Progenitor cell of endocrine pancreas (in vitro differentiated cells): ENCODE results near the gene MRPL54. TPM values are rescaled to one million over a fixed set of nuclear protein-coding genes. Genes with fewer than 3 reads are reported as not detected.
"Not testable (repeated sequence)": the region's sequence is repeated elsewhere in the genome, so short reads cannot be mapped to it uniquely, and the experiment has no call there.

Experiments used
- DNase-seq: peaks from one replicate; pipeline ENCODE4 v3.0.0; 2021; ENCODE audit warnings: low spot score; ENCODE audit not compliant: unreplicated experiment
- H3K27ac Mint-ChIP-seq: 2 replicates; pipeline ENCODE4 v1.8.0; 2021; ENCODE audit warnings: mild to moderate bottlenecking, moderate library complexity, mixed read lengths
- H3K27me3 Mint-ChIP-seq: 2 replicates; pipeline ENCODE4 v1.8.0; 2021; ENCODE audit warnings: mixed read lengths
- H3K36me3 Mint-ChIP-seq: 2 replicates; pipeline ENCODE4 v1.8.0; 2022; ENCODE audit warnings: mixed read lengths; ENCODE audit not compliant: insufficient read depth
- H3K4me1 Mint-ChIP-seq: 2 replicates; pipeline ENCODE4 v1.8.0; 2021; ENCODE audit warnings: low read depth, mixed read lengths
- H3K4me3 Mint-ChIP-seq: 2 replicates; pipeline ENCODE4 v1.8.0; 2021; ENCODE audit warnings: low read depth, mild to moderate bottlenecking, moderate library complexity, mixed read lengths
- H3K9me3 Mint-ChIP-seq: 2 replicates; pipeline ENCODE4 v1.8.0; 2021; ENCODE audit warnings: low read depth, mixed read lengths
- total RNA-seq: library from RNA; stranded (reverse); gene quantifications from 2 replicates; pipeline ENCODE4 v1.2.1, GENCODE V29; 2021
- TF ChIP-seq, protein P1 (sequence below): fragments of 200-600 bp; sonication (generic); IDR thresholded peaks from one replicate; pipeline ENCODE4 v1.5.0; 2021; ENCODE audit warnings: antibody characterized with exemption, mild to moderate bottlenecking; ENCODE audit not compliant: unreplicated experiment

Gene MRPL54
- total RNA-seq, 1 donor from 2014 or later, result 39.8 TPM

DNA sequence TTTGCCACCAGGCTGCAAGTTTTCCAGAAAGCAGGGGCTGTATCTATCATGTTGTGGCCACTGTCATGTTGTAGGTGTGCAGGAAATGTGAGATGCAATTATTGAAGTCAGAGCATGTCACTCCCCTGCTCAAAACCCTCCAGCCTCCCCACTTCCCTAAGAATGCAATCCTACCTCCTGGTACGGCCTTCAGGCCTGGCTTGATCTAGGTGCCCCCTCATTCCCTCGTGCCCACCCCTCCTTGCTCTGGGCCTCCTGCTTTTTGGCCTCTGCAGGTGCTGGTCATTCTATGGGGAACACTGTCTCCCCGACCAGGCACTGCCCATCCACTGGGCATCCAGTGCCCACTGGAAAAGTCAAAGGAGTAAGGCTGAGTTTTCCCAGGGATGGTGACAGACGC is 52.2 kb downstream of the MRPL54 start:
- no peaks in the 10 kb centered on the region for H3K4me1 Mint-ChIP-seq
- H3K27ac Mint-ChIP-seq, result no peak overlapping the region
- H3K9me3 Mint-ChIP-seq, result no peaks in the 10 kb centered on the region
- H3K27me3 Mint-ChIP-seq, result peaks cover 7% of the 10 kb centered on the region
- TF ChIP-seq, protein P1, sequence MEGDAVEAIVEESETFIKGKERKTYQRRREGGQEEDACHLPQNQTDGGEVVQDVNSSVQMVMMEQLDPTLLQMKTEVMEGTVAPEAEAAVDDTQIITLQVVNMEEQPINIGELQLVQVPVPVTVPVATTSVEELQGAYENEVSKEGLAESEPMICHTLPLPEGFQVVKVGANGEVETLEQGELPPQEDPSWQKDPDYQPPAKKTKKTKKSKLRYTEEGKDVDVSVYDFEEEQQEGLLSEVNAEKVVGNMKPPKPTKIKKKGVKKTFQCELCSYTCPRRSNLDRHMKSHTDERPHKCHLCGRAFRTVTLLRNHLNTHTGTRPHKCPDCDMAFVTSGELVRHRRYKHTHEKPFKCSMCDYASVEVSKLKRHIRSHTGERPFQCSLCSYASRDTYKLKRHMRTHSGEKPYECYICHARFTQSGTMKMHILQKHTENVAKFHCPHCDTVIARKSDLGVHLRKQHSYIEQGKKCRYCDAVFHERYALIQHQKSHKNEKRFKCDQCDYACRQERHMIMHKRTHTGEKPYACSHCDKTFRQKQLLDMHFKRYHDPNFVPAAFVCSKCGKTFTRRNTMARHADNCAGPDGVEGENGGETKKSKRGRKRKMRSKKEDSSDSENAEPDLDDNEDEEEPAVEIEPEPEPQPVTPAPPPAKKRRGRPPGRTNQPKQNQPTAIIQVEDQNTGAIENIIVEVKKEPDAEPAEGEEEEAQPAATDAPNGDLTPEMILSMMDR, result no peak
- H3K36me3 Mint-ChIP-seq, result no peaks in the 10 kb centered on the region
- H3K4me3 Mint-ChIP-seq, result no peak overlapping the region
- no peak for DNase-seq

DNA sequence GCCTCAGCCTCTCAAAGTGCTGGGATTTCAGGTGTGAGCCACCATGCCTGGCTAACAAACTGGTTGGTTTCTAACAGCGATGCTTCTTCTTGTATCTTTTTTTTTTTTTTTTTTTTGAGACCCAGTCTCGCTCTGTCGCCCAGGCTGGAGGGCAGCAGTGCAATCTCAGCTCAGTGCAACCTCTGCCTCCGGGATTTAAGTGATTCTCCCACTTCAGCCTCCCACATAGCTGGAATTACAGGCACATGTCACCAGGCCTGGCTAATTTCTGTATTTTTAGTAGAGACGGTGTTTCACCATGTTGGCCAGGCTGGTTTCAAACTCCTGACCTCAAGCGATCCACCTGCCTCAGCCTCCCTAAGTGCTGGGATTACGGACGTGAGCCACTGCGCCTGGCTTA is 53.7 kb downstream of the MRPL54 start:
- H3K27me3 Mint-ChIP-seq, DNase-seq, H3K4me1 Mint-ChIP-seq, H3K4me3 Mint-ChIP-seq, H3K36me3 Mint-ChIP-seq, H3K27ac Mint-ChIP-seq, H3K9me3 Mint-ChIP-seq: not testable (repeated sequence)

DNA sequence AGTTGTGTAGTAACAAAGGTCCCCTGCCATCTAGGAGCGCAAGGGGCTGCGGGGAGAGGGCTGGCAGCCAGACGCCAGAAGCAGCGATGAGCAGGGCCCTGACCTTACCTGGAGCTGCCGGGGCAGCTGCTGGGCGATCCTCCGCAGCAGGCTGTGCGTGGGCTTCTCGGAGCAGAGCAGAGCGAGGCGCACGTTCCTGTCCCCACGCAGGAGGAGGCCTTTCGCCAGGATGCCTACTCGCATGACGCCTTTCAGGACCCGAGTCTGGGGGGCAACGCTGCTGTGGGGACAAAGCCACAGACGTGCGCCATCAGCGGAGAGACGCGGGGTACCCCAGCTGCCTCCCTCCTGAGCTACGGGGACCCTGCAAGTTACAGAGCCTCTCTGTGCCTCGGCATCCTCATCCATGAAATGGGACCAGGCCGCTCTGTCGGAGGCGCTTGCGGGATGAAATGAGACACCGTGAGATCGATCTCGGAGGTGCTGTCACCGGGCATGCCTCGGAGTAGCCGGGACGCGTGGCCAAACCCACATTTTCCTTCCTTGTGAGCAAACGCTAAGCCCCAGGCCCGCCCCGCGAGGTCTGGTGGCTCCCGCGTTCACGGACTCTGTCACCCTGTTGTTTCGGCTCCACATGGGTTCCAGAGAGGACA is 54.2 kb downstream of the MRPL54 start:
- Mint-ChIP-seq H3K27me3 (peaks cover 7% of the 10 kb centered on the region), H3K4me3 (no peak overlapping the region), H3K36me3 (no peaks in the 10 kb centered on the region), H3K9me3 (no peaks in the 10 kb centered on the region), H3K27ac (no peak overlapping the region), H3K4me1 (no peaks in the 10 kb centered on the region)
- DNase-seq, result no peak
- TF ChIP-seq, protein P1, result no peak

Other genes starting within 250 kb of the MRPL54 start
- gene TEKTIP1, start 223.5 kb upstream of the MRPL54 start, total RNA-seq, result 3.8 and 4.0 TPM in 2 replicates
- 71.5 and 75.1 TPM in 2 replicates for gene MFSD12, start 205.1 kb upstream of the MRPL54 start, total RNA-seq
- gene HMG20B, start 189.7 kb upstream of the MRPL54 start, total RNA-seq, result 72.8 and 79.7 TPM in 2 replicates
- not detected in 2 replicates for gene GIPC3, start 177.2 kb upstream of the MRPL54 start, total RNA-seq
- not detected in 2 replicates for gene TBXA2R, start 155.8 kb upstream of the MRPL54 start, total RNA-seq
- 33.4 and 43.9 TPM in 2 replicates for gene CACTIN, start 135.9 kb upstream of the MRPL54 start, total RNA-seq
- gene PIP5K1C, start 62.2 kb upstream of the MRPL54 start, total RNA-seq, result 49.7 and 51.7 TPM in 2 replicates
- 36.3 and 40.7 TPM in 2 replicates for gene TJP3, start 54.3 kb upstream of the MRPL54 start, total RNA-seq
- 31.4 and 33.3 TPM in 2 replicates for gene APBA3, start 990 bp upstream of the MRPL54 start, total RNA-seq
- not detected in 2 replicates for gene RAX2, start 9.5 kb downstream of the MRPL54 start, total RNA-seq
- gene MATK, start 23.7 kb downstream of the MRPL54 start, total RNA-seq, result 1.8 TPM in 2 replicates
- gene ZFR2, start 106.4 kb downstream of the MRPL54 start, total RNA-seq, result 3.5 and 3.9 TPM in 2 replicates
- gene ATCAY, start 118.0 kb downstream of the MRPL54 start, total RNA-seq, result 0.43 and 1.1 TPM in 2 replicates
- gene NMRK2, start 170.4 kb downstream of the MRPL54 start, total RNA-seq, result 1.4 and 2.3 TPM in 2 replicates
- 105 and 106 TPM in 2 replicates for gene DAPK3, start 208.4 kb downstream of the MRPL54 start, total RNA-seq
- gene EEF2, start 222.8 kb downstream of the MRPL54 start, total RNA-seq, result 3,028 and 3,054 TPM in 2 replicates
- 55.3 and 56.3 TPM in 2 replicates for gene PIAS4, start 245.1 kb downstream of the MRPL54 start, total RNA-seq